Gastrocnemius medialis (tissue), 4 donors: ENCODE results near the gene VPS45.

Experiments used
- CTCF ChIP-seq, 5 experiments: fragments of 450-650 bp in 3 of 5; fragments of 200-600 bp in 2 of 5; sonication (generic) in 2 of 5; IDR thresholded peaks in 4 of 5; conservative IDR thresholded peaks in 1 of 5; 1 replicate in 4 of 5; 2 replicates in 1 of 5; pipeline ENCODE4 v1.5.1; 2016 to 2019; ENCODE audit warnings: antibody characterized with exemption in 5 of 5, mild to moderate bottlenecking in 3 of 5, moderate library complexity in 3 of 5
- POLR2A ChIP-seq, 2 donors: fragments of 450-650 bp; IDR thresholded peaks; one replicate each; pipeline ENCODE4 v1.6.1; 2017; ENCODE audit warnings: antibody characterized with exemption in 2 of 2, mild to moderate bottlenecking in 2 of 2, moderate library complexity in 2 of 2

GRCh38 chr1:150164779-150165178, 97.2 kb downstream of the VPS45 start:
- no peak for TF ChIP-seq CTCF (IDR thresholded peaks at IDR 0.05 in 4 of 5, conservative IDR thresholded peaks at IDR 0.05 in 1 of 5)
- TF ChIP-seq POLR2A (IDR thresholded peaks at IDR 0.05) = no peak
